GM19438 (cell line): ENCODE measurements around the gene TENM4.

Source experiments
- ATAC-seq: cut with Tn5 transposase; IDR thresholded peaks from one replicate; pipeline ENCODE4 v1.9.1; 2021; ENCODE audit warnings: low read depth; ENCODE audit not compliant: unreplicated experiment

The TENM4 gene

DNA sequence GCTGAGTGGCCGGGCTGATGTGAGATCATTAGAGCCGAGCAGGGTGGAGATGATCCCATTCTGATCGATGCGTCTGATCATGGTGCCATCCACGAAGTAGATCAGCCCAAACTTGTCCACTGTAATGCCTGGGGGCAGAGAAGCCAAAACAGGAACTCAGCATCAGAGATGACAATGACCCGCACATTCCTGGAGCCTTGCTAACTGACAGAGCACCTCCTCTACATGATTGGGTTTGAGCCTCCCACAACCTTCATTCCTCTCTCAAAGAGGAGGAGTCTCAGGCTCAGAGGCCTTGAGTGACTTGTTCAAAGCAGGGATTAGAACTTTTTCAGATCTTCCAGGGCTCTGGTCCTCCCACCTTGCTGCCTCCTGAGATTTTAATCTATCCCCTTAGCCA lies 732.4 kb downstream of the TENM4 start:
- no peak for ATAC-seq

DNA sequence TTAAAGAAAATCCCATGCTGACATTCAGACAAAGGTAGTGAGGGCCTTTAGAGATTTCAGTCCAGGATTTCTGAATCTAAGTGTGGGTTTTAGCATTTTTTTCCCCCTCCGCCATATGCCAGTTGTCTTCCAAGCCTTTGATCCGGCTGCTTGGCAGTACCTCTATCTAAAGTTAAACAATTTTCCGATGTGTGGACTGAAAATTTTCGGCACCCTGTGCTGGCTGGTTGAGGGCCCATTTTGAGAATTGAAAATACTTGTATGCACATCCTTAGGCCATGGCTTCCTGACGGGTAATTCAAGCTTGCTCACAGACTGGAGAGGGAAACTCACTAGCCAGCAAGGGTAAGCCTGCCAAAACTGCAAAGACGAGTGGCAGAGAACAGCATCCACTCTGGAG lies 734.3 kb downstream of the TENM4 start:
- ATAC-seq: no peak

DNA sequence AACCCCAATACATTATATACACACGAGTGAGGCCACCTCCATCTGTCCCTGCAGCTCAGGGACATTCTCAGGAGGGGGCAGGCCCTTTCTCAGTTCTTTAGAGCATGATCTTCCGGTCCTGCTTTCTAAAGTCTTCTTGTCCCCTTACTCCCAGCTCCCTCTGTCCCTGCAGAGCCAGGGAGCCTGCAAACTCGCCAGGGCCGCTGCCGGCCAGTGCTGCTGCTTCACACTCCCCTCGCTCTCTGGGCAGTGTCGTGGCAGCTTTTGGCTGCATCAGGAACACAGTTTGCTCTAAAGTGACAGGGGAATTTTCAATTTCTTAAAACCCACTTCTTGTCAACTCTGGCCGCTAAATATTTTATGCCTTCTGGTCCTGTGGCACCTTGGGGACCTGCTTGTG lies 736.0 kb downstream of the TENM4 start:
- no peak for ATAC-seq

DNA sequence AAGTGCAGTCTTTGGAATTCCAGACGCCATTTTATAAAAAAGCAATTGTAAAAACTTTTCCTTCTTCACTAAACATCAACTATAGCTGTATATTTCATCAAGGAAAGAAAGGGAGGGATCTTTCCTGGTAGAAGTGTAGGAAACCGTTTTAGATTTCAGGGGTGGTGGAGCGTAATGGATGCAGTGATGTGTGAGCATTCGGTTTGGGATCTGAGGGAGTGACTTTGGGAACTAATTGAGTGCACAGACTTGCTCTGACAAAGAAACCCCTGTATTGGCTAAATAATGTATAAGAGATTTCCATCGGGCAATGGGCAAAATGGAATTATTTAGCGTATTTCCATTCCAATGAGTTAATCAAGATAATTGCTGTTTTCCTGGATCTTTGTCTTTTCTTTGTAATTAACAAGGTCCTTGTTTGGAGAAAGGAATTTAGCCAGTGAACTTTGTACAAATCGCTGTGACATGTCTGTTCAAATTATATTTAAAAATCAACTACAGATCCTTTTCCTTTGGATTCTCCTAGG lies 741.2 kb downstream of the TENM4 start:
- ATAC-seq: no peak

DNA sequence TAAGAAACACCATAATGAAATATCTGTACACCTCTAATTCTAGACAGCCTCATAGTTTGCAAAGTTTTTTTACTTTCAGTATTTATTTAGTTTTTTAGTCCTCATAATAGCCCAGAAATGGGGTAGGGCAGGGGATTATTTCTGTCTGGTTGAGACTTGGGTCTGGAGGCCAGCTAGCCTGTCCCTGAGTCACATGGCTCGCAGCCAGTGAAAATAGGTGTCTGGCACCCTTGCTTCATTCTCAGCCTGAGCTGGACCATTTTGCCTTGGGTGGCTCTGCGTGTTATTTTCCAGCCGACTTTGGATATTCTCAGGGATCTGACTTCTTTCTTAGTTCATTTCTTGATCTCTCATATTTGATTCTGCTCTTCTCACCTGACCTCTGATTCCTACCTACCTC lies 742.2 kb downstream of the TENM4 start:
- ATAC-seq: no peak

DNA sequence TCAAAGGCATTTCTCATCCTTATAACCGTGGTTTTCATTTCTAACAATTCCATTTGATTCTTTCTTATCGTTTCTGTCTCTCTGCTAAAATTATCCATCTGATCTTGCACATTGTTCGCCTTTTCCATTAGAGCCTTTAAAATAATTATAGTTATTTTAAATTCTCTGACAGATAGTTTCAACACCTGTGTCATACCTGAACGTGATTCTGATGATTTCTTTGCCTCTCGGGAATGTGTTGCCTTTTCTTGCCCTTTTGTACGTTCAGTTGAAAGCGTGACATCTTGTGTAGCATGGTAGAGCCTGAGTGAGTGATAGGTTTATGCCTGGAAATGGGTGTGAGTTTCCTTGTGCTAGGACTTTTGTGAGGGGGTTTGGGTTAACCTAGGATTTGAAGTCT lies 744.7 kb downstream of the TENM4 start:
- ATAC-seq: no peak

DNA sequence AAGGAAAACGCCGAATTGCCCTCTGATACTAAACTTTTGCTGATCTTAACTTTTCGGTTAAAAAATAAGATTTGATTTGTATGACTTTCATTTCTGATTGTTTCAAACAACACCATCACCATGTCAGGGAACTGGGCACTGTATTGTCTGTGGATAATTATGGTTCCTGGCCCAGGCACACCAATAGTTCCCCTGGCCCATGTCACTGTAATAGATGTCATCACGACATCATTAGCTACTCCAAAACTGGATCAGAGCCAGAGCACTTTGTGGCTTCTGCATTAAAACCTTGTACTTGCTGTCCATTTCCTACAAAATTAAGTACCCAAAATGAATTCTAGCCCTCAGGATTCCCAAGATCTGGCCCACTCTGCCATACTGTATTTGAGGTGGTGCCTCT lies 746.7 kb downstream of the TENM4 start:
- no peak for ATAC-seq

DNA sequence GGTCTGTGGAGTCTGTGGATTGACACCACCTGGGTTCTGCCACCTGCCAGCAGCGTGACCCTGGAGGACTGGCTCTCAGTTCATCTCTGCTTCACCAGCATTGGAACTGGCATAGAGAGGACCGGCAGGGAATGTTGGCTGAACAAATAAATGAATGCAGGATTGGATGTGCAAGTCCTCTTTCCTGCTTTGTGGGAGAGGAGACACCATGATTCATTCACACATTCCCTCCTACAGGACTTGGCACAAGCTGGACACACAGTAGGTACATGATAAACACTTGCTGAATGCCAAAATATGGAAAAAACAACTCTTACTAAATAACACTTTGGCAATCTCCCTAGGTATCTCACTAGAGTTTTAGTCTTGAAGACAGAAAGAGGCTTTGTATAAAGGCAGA lies 749.6 kb downstream of the TENM4 start:
- ATAC-seq: no peak

DNA sequence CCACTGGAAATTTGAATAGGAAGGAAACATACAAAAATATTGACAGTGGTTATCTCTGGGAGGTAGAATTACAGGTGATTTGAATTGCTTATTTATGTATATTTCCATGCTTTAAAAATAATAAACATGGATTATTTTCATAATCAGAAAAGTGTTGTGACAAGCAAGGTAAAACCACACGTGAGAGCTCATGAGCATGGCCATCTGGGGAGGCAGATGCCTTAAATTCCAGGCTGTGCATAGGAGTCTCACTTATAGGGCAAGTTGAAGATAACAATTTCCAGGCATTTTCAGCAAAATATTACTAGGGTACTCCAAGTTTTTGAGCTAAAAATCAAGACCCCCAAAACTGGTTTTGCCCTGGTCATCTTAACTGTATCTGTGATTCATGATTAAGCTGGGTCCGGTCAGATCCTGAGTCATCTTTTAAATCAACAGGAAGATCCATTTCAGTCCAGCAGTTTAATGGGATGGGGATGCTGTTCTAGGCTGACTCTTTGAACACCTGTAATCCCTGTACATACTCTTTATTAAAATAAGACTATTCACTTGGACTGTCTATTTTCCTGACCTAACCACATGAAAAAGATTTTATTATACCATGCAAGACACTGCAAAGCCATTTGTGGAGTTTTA lies 750.4 kb downstream of the TENM4 start:
- ATAC-seq: no peak

DNA sequence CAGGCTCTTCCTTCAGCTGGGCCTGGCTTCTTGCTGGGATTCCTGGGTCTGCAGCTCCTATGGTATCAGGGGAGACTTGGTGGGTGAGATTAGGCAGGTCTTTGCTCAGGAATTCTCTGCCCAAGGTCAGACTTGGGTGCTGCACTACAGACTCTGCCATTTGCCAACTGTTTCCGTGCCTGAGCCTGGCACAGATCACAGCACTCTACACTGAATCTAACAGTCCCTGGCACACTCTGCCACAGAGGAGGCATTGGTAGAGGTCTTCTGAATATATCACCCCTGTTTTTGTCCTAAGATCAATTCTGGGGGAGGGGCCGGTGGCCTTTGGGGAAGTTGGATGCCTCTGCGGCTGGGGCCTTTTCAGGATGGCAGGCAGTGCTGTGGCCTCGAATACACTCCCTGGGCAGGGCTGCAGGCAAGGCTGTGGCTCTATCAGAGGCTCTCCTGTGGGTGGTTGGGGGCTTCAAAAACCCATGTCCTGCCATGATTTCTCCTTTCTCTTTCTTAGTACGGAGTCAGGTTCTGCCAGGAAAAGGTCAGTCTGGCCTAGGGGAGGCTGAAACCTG lies 751.2 kb downstream of the TENM4 start:
- no peak for ATAC-seq

DNA sequence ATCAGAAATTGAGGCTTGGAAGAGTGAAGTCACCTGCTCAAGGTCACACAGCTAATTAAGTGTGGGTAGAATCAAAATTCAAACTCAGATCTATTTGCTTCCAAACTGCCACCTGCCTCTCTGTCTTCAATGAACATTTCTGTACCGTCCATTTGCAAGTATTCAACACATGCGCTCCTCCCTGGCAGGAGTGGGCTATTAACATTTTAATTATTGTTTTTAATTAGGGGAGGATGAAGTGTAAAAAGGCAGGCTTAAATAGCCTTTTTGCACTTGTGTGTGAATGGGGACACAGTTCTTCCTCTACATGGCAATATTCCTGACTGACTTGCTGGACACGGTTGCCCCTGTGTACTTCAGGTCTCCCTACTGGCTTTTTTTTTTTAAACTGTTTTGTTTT lies 751.7 kb downstream of the TENM4 start:
- ATAC-seq: no peak

DNA sequence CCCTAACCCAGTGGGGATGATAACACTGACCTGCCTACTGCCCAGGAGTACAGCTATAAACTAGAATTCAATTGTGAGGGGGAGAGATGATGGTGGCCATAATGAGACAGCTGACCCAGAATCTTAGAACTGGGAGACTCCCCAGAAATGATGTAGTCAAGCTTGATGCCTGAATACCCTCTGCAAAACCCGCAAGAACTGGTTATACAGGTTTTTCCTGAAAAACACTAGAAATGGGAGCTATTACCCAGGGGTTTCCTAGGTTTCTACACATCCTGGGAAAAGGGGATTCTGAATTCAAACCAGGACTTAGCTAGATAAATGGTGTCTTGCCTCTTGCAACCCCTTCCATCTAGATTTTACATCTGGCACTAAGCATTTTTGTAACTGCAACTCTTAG lies 752.4 kb downstream of the TENM4 start:
- ATAC-seq: no peak

DNA sequence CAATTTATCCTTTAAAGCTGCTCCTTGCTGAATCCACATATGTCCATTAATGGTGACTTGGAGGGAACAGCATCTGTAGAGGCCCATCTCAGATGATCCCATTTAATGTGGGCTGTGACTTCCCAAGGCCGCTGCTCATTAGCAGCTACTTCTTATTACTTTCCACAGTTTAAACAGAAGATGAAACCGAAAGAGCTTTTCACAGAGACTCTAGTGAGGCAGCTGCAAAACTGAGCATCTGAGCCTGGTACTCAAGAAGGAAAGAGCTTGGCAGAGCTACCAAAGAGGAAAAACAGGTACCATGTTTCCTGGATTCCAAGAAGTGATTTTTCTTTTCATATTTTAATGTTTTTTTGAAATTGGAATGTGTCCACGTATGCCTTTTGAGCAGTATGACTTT lies 755.7 kb downstream of the TENM4 start:
- ATAC-seq: no peak

DNA sequence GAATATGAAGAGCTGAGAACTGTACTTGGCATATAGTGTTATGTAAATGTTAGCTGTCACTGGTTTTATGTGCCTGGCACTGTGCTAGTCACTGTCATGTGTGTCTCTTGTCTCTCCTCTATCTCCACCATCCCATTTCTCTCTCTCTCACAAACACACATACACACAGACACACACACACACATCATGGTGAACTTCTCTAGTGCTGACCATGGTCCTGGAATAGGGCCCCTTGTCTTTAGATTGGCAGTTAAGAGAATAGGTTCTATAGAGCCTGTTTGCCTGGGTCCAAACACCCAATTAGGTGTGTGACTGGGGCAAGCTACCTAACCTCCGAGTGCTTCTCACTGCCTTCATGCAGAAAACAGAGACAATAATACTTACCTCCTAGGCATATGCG lies 756.5 kb downstream of the TENM4 start:
- no peak for ATAC-seq

DNA sequence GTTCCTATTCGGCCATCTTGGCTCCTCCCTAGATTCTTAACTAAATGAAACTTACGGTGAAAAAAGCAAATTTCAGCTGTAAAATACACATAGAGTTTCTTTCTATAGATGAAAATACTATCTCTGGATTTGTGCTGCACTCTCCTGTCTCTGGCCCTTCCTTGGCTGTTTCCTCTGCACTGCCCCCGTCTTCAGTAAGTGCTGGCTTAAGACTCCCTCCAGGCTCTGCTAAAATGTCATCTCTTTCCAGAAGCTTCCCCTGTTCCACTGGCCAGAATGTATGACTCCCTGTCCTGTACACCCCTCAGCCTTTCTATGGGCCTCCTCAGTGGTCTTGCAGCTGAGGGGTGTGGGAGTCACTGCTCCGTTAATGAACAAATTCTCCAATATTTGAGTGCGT lies 757.1 kb downstream of the TENM4 start:
- ATAC-seq: no peak

DNA sequence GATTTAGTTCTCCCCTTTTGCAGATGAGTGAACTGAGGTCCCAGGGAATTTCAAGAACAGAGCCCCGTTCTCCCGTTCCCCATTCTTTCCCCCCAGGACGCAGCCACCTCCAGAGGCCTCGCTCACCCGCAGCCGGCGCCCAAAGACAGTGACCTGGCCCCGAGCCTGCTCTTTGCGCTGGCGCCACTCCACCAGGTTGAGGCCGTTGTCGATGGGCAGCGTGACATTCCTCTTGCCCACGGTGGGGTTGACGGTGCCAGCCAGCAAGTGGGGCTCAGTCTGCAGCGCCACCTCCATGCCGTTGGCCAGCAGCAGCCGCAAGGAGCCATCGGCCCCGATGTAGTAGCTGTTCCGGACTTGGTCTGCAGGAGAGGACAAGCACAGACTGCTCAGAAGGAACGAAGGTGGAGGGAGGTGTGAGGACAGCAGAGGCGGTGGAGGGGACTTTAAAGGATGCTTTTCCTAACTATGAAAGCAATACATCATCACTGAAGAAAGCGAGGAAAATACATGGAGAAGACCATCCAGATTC lies 764.7 kb downstream of the TENM4 start:
- no peak for ATAC-seq

DNA sequence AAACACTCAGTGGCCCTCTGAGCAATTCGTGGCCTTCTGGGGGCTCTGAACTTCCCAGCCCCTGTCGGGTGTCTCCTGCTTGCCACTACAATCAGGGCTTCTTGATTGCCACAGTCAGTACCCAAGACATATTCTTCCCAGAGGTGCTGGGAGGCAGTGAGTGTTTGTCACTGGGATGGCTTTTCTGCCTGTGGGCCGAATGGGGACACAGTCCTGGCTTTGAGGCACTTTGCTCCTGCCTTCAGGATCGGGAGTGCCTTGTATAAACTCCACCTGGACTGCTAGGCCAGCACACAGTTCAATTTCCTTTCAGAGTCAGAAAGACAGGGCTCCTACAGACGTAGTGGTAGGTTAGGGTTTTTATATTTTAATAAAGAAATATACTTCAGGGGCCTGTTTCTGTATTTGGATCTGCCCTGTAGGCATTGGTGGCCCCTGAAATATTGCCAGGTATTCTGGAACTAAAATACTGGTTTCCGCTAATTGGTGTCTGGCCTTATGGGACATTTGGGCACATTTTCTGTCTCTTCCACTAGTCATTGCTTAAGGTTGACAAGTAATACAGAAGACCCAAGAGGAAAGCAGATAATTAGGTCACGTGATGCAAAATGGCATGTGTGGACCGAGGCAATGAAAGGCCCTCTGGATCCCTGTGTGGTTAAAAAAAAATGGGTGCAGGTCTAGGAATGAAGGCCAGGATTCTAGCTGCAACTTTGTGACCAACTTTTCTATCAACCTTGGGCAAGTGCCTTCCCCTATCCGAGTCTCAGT lies 767.8 kb downstream of the TENM4 start:
- ATAC-seq: no peak

DNA sequence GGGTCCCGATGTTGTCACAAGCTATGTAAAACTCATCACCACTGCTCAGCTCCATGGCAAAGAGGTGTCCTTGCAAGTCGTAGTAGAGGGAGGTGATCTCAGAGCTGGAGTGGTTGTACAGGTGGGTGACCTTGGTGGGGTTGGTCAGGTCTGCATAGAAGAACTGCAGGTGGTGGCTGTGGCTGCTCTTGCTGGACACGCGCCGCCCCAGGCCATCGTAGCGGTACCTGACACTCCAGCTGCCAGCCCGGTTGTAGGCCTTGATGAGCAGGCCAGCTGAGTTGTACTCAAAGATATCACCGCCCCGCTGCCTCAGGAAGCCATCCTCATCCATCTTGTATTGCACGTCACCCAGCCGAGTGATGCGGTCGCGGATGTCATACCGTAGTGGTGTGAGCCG lies 771.6 kb downstream of the TENM4 start:
- ATAC-seq: no peak

DNA sequence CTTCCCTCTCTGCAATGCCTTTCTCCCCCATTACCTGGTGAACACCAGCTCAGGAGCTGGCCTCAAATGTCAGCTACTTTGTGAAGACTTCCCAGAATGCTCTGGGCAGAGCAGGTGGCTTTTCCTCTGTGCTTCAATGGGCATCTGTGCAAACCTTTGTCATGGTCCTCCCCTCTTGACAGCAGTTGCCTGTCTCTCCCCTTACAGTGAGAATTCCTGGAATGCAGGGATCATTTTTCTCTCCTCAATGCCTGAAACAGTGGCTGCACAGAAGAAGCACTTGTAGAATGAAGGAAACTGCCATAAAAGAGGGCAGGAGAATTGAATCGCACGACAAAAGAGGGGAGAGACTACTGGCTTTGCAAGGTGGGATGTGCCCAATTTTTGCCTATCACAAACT lies 773.4 kb downstream of the TENM4 start:
- ATAC-seq: no peak

DNA sequence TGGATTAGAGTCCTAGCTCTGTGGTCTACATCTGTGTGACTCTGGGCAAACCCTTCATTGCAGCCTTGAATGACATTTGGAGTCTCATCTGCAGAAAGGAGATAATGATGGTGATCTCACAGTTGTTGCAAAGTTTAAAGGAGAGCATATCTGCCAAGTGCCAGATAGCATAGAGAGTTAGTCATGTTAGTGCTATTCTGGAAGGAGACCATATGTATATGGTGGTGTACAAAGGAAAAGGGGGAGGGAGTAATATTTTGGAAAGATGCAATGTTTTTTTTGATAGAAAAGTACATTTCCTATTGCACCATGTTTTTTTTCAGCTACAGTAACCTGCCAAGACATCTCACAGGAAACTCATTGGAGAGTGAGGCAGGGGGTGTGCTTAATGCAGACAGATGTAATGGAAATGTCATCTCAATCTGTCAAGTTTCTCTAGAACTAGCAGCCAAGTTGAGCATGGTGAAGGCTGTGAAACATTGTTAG lies 774.1 kb downstream of the TENM4 start:
- ATAC-seq: no peak

DNA sequence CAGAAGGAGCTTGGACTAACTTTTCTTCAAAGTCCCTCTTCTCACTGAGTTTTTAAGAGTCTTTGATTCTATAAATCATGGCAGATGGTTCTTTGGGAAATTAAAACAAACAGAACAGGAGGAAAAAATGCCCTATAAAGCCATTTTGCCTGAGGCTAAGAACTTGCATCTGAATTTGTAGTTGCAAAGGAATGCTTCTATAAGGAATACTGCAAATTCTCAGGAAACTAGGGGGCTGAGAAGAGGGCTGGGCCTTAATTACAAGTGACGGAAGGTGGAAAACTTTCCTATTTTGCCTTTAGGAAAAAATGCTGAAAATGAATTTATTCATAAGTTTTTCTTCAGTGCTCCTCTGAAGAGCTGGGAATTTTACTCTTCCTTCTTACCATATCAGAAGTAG lies 776.2 kb downstream of the TENM4 start:
- no peak for ATAC-seq

DNA sequence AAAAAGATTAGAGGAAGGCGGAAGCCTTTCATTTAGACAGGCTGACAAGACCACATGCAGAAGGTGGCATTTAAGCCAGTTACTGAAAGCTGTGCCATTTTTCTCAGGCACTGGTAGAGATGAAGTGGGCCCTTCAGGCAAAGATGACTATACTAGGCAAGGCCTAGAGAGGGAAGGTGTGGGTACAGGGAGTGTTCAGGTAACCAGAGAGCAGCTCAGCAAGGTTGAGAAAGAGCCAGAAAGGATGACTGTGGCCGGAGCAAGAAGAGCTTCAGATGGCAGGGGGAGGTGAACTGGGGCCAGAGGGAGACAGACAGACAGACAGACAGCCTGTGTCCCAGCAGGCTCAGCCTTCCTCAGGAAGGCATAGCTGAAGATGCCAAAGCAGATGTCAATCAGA lies 778.0 kb downstream of the TENM4 start:
- no peak for ATAC-seq
